Nephron (organoid): Measurements from ENCODE around the gene CMC4.
A peak's percentile ranks its signal among the peaks of the same experiment; 100 is the strongest.

Experiments
- H3K27ac Mint-ChIP-seq, 3 experiments: 2 replicates each; pipeline ENCODE4 v1.8.0; 2020; ENCODE audit warnings: mixed read lengths in 3 of 3, mild to moderate bottlenecking in 2 of 3, moderate library complexity in 1 of 3
- H3K27me3 Mint-ChIP-seq: 2 replicates; pipeline ENCODE4 v1.8.0; 2021; ENCODE audit warnings: low read depth, mild to moderate bottlenecking, moderate library complexity, mixed read lengths
- H3K36me3 Mint-ChIP-seq: 2 replicates; pipeline ENCODE4 v1.8.0; 2020; ENCODE audit warnings: low read depth, mixed read lengths
- H3K4me1 Mint-ChIP-seq: 2 replicates; pipeline ENCODE4 v1.8.0; 2020; ENCODE audit warnings: mixed read lengths
- H3K4me3 Mint-ChIP-seq, 3 experiments: 2 replicates each; pipeline ENCODE4 v1.8.0; 2020; ENCODE audit warnings: mild to moderate bottlenecking in 3 of 3, mixed read lengths in 3 of 3, moderate library complexity in 2 of 3
- H3K9me3 Mint-ChIP-seq: 2 replicates; pipeline ENCODE4 v1.8.0; 2020; ENCODE audit warnings: mixed read lengths
- TF ChIP-seq, protein P1 (sequence below), 3 experiments: fragments of 200-600 bp; sonication (generic); IDR thresholded peaks; one replicate each; pipeline ENCODE4 v1.5.0; 2021; ENCODE audit warnings: antibody characterized with exemption in 3 of 3; ENCODE audit not compliant: unreplicated experiment in 3 of 3

Gene CMC4

DNA sequence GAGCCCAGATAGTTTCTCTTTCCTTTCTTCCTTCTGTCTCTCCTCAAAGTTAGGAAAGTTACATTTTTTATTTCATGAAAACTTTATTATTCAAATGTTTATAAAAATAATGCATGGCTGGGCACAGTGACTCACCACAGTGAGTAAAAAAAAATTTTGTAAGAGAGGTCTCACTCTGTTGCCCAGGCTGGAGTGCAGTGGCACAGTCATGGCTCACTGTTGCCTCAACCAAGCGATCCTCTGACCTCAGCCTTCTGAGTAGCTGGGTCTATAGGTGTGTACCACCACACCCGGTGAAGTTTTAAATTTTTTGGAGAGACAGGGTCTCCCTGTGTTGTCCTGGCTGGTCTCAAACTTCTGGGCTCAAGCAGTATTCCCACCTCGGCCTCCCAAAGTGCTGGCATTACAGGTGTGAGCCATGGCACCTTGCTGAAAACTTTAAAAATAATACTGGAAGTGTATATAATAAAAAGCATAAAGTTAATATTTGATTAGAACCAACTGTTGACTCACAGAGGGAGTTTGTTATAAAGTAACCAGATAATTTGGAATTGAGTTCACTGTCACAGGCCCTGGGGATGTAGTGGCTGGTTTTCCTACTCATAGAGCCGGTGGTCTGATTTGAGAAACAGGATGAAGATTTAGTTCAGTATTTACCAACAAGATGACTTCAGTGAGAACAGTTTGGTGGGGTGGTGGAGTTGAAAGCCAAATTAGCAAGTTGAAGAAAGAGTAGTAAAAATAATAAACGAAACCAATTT, 18.0 kb downstream of the CMC4 start:
- Mint-ChIP-seq H3K4me3 (no peak overlapping the region), H3K27ac (peak overlapping the region; percentile 11 to 38 (median 20)), H3K36me3 (peaks cover 14% of the 10 kb centered on the region), H3K9me3 (no peaks in the 10 kb centered on the region), H3K4me1 (peaks cover 9% of the 10 kb centered on the region), H3K27me3 (no peaks in the 10 kb centered on the region)
- TF ChIP-seq, protein P1, sequence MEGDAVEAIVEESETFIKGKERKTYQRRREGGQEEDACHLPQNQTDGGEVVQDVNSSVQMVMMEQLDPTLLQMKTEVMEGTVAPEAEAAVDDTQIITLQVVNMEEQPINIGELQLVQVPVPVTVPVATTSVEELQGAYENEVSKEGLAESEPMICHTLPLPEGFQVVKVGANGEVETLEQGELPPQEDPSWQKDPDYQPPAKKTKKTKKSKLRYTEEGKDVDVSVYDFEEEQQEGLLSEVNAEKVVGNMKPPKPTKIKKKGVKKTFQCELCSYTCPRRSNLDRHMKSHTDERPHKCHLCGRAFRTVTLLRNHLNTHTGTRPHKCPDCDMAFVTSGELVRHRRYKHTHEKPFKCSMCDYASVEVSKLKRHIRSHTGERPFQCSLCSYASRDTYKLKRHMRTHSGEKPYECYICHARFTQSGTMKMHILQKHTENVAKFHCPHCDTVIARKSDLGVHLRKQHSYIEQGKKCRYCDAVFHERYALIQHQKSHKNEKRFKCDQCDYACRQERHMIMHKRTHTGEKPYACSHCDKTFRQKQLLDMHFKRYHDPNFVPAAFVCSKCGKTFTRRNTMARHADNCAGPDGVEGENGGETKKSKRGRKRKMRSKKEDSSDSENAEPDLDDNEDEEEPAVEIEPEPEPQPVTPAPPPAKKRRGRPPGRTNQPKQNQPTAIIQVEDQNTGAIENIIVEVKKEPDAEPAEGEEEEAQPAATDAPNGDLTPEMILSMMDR (IDR thresholded peaks at IDR 0.05; ENCODE audit: unreplicated experiment in 3 of 3) = no peak

DNA sequence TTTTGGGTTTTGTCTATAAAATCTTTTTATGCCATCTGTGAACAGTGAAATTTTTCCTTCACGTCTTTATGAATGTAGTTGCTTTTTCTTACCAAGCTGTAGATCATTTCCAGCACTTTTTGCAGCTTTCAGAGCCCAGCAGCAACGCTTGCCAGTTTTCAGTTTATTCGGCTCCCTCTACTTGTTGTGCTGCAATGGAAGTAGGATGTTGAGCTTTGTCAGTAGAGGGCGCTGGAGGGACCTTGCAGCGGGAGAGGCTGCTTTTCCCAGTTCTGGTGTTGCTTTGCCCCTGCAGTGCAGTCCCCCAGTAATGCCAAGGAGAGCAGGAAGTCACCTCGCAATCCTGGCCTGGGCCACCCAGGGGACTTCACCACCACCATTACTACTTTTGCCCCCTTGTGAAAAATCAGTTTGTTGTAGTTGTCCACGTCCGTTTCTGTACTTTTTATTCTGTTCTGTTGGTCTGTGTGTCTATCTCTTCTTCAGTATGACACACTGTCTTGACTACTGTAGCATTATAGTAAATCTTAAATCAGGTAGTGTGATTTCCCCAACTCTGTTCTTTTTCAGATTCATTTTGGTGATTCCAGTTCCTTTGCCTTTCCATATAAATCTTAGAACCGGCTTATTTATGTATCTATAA, 21.8 kb downstream of the CMC4 start:
- no peaks in the 10 kb centered on the region for H3K9me3 Mint-ChIP-seq
- peaks cover 4% of the 10 kb centered on the region for H3K4me1 Mint-ChIP-seq
- H3K27me3 Mint-ChIP-seq = no peaks in the 10 kb centered on the region
- TF ChIP-seq, protein P1 (IDR thresholded peaks at IDR 0.05; ENCODE audit: unreplicated experiment in 3 of 3) = peak; percentile 35 to 43 (median 36)
- no peak overlapping the region for H3K4me3 Mint-ChIP-seq
- peaks cover 15% of the 10 kb centered on the region for H3K36me3 Mint-ChIP-seq
- no peak overlapping the region for H3K27ac Mint-ChIP-seq

DNA sequence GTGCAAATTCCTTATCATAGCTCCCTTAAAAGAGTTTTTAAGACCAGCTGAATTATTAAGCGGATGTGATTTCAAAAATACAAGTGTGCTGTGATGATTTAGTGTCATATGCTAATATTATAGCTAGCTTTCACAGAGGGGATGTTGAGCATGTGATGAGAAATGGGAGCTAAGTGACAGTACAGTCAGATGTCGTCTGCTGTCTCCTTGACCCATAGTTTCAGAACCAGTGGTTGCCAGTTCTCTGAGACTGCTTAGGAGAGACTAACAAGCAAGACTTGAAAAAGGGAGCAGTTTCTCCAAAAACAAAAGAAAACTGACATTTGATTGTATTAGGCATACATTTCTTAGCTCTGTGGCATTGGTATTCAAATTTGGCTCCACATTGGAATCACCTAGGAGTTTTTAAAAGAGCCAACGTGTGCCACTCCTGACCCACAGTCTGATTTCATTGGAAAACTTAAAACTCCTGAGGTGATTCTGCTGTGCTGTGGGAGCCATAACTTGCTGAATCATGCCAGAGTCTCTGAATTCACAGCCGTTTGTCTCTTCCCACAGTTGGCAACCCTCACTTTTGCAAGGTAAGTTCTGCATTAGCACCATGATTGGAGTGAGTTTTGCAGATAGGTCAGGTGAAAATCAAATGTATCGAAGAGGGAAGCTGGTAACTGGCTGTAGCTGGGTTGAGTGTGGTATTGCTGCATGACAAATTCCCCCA, 24.0 kb downstream of the CMC4 start:
- H3K36me3 Mint-ChIP-seq = peaks cover 14% of the 10 kb centered on the region
- H3K9me3 Mint-ChIP-seq = no peaks in the 10 kb centered on the region
- H3K27ac Mint-ChIP-seq = no peak overlapping the region
- TF ChIP-seq, protein P1 (IDR thresholded peaks at IDR 0.05; ENCODE audit: unreplicated experiment in 3 of 3) = no peak
- H3K27me3 Mint-ChIP-seq = no peaks in the 10 kb centered on the region
- no peak overlapping the region for H3K4me3 Mint-ChIP-seq
- peaks cover 4% of the 10 kb centered on the region for H3K4me1 Mint-ChIP-seq

DNA sequence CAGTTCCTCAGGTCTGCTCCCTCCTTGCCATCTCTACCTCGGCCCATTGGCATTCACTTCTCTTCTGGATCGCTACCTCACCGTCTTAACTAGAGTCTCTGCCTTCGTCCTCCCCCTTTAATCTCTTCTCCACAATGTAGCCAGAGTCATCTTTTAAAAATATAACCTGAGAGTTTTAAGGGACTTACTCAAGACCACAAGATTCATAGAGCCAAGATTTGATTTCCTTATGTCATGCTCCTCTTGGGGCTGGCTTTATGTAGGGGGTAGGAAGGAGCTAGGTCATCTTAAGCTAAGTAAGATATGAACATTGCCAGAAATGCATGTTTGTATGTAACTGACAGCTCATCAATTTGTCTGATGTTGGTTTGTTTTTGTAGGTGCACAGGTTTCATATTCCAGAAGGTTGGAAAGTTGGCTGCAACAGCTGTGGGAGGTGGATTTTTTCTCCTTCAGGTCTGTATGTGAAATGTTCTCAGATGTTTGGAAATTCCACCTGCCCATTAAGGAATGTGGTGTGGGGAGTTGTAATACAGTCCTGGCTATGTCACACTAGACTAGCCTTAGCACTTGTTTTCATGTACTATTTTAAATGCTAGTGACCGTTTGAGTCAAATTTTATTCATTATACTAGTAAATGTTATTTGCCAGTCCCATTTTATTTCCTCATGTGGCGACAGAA, 24.7 kb downstream of the CMC4 start:
- Mint-ChIP-seq H3K4me1 (peaks cover 4% of the 10 kb centered on the region), H3K27me3 (no peaks in the 10 kb centered on the region), H3K27ac (no peak overlapping the region), H3K36me3 (peaks cover 11% of the 10 kb centered on the region), H3K4me3 (no peak overlapping the region), H3K9me3 (peaks cover 2% of the 10 kb centered on the region)
- TF ChIP-seq, protein P1 (IDR thresholded peaks at IDR 0.05; ENCODE audit: unreplicated experiment in 3 of 3) = no peak

DNA sequence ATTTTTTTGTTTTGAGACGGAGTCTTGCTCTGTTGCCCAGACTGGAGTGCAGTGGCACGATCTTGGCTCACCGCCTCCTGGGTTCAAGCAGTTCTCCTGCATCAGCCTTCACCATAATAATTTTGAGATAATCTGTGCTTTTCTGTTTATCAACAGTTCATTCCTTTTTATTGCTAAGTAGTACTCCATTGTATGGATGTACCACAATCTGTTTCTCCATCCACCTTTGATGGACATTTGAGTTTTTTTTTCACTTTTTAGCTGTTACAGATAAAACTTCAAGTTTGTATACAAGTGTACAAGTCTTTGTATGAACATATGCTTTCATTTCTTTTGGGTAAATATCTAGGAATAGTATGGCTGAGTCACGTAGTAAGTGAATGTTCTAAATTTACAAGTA, 35.2 kb downstream of the CMC4 start:
- Mint-ChIP-seq H3K27me3 (no peaks in the 10 kb centered on the region), H3K4me1 (no peaks in the 10 kb centered on the region), H3K9me3 (peaks cover 47% of the 10 kb centered on the region), H3K36me3 (peaks cover 66% of the 10 kb centered on the region), H3K4me3 (no peak overlapping the region), H3K27ac (no peak overlapping the region)
- TF ChIP-seq, protein P1 (IDR thresholded peaks at IDR 0.05; ENCODE audit: unreplicated experiment in 3 of 3) = no peak
